Bronchus fibroblast of lung (primary cell): ENCODE measurements around the gene CAGE1. TPM values are rescaled to one million over a fixed set of nuclear protein-coding genes. Genes with fewer than 3 reads are reported as not detected.

Experiments
- total RNA-seq: library from RNA; depleted of rRNA; stranded (reverse); fragments of >200 nt; gene quantifications from 2 replicates; pipeline ENCODE4 v1.2.3, GENCODE V29; 2015

The CAGE1 gene
- 0.17 TPM in 1 of 2 replicates, not detected in the other for total RNA-seq

DNA sequence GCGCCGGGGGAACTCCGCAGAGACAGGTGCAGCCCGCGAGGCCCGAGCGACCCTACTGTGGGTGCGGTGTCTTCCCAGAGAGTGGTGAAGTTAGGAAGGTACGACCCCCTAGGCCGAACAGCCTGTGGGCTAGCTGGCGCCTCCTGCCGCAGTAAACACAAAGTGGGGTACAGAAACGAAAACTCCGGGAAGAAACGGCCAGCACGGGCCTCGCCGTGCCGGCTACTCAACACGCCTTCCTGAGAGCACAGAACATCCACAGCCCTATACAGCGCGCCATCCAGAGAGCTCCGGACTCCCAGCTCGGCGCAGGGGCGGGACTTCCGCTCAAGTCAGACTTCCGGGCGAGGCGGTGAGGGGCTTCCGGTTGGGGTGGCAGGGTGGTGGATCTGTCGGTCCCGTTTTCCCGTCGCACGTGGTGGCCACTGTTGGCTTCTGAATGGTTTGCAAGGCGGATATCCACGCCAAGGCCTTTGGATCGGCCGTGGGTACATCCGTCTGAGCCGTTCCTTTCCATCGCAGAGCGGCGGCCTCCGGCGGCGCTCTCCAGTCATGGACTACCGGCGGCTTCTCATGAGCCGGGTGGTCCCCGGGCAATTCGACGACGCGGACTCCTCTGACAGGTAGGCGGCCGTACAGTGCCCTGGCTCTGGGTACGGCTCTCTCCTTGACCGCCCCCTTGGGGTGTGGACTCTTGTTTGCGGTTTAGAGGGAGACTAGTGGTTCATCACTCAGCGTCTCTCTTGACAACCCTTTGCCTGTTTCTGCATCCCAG is at the start of gene CAGE1, which contains the start of gene RIOK1:
TSS of gene CAGE1 (minus strand) at position 292 of the 775 bp plus-strand sequence. CDS start 2,569 bp downstream, outside the sequence.
TSS of gene RIOK1 (plus strand) at position 358 of the 775 bp plus-strand sequence. CDS start at position 553, 195 bp downstream.

DNA sequence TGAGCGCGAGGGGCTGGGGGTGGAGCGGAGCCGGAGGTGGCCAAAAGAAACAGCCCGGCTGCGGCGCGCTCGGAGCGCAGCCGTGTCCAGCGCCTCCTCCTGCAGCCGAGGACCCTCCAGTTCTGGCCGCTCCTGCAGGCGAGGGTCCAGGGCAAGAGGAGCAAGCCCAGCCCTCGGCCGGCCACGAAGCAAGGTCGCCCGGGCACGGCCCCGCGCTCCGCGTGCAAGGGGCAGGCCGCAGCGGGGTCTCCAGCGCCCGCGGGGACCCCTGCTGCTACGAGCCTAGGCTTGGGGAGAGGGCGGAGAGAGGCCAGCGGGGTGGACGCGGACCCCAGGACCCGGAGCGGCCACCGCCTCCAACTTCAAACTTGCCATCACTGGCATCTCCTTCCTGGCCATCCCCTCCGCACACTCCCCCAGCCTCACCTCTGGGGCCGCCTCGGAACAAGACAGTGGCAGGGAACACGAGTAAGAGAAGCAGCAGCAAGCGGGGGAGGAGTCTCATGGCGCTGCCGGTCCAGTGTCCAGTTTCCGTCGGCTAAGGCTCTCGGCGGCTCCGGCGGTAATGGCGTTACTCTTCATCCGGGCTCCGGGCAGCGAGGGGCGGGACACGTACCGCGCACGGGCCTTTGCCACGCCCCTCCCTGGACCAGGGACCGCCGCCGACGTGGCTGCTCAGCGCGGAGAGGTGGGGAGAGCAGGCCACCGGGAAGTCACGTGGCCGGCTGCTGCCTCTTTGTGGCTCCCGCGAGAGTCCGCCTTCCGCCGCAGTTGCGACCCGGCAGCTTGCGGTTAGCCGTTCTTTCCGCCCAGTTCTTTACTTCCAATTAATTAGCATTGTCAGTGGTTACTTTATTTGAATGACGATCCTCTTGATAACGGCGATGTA is 76.7 kb downstream of the CAGE1 start, which contains the start of gene SSR1:
TSS of gene SSR1 (minus strand) at position 584 of the 889 bp plus-strand sequence. CDS start at position 505, 79 bp downstream.

Other genes with a start within 250 kb of the CAGE1 start
- 40.1 and 58.3 TPM in 2 replicates for gene SSR1, start 76.5 kb downstream of the CAGE1 start, total RNA-seq
- gene RIOK1, start 66 bp upstream of the CAGE1 start, total RNA-seq, result 8.4 and 14.1 TPM in 2 replicates
- 0.17 and 0.45 TPM in 2 replicates for gene DSP, start 151.9 kb upstream of the CAGE1 start, total RNA-seq
- 4.9 and 6.1 TPM in 2 replicates for gene SNRNP48, start 200.5 kb upstream of the CAGE1 start, total RNA-seq